C4-2B (cell line): Measurements from ENCODE around the gene TIGIT.

ENCODE experiments used
- ZFX ChIP-seq: fragments of 450-650 bp; IDR thresholded peaks from 2 replicates; pipeline ENCODE4 v1.6.1; 2017
- TF ChIP-seq, protein P1 (sequence below): fragments of 450-650 bp; conservative IDR thresholded peaks from 2 replicates; pipeline ENCODE4 v1.5.1; 2017; ENCODE audit warnings: mild to moderate bottlenecking

DNA sequence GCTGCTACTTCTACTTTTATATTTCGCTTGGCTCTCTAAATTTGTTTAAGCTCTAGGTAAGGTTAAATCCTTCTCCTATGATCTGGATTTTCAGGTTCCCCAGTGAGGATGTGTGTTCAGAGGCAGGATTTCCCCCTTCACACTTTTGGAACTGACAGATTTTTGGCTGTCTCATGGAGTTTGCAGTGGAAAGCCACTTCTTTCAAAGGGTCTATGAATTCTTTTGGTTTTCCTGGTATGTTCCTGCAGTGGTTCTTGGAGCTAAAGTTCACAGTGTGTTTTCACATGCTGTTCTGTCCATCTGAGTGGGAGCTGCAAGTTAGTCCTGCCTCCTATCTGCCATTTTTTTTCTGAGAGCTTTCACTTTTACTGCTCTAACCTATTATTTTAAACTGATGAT, 21.6 kb upstream of the TIGIT start:
- TF ChIP-seq, protein P1, sequence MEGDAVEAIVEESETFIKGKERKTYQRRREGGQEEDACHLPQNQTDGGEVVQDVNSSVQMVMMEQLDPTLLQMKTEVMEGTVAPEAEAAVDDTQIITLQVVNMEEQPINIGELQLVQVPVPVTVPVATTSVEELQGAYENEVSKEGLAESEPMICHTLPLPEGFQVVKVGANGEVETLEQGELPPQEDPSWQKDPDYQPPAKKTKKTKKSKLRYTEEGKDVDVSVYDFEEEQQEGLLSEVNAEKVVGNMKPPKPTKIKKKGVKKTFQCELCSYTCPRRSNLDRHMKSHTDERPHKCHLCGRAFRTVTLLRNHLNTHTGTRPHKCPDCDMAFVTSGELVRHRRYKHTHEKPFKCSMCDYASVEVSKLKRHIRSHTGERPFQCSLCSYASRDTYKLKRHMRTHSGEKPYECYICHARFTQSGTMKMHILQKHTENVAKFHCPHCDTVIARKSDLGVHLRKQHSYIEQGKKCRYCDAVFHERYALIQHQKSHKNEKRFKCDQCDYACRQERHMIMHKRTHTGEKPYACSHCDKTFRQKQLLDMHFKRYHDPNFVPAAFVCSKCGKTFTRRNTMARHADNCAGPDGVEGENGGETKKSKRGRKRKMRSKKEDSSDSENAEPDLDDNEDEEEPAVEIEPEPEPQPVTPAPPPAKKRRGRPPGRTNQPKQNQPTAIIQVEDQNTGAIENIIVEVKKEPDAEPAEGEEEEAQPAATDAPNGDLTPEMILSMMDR, result no peak
- no peak for TF ChIP-seq ZFX
